ENCODE results near the gene NME7.
"Not testable (repeated sequence)": the region's sequence is repeated elsewhere in the genome, so short reads cannot be mapped to it uniquely, and the experiment has no call there.

NME7 gene

GRCh38 chr1:169367686-169368405 lies at the start of gene NME7, which contains the start of gene BLZF1 (continued):
- TF ChIP-seq, protein P1, sequence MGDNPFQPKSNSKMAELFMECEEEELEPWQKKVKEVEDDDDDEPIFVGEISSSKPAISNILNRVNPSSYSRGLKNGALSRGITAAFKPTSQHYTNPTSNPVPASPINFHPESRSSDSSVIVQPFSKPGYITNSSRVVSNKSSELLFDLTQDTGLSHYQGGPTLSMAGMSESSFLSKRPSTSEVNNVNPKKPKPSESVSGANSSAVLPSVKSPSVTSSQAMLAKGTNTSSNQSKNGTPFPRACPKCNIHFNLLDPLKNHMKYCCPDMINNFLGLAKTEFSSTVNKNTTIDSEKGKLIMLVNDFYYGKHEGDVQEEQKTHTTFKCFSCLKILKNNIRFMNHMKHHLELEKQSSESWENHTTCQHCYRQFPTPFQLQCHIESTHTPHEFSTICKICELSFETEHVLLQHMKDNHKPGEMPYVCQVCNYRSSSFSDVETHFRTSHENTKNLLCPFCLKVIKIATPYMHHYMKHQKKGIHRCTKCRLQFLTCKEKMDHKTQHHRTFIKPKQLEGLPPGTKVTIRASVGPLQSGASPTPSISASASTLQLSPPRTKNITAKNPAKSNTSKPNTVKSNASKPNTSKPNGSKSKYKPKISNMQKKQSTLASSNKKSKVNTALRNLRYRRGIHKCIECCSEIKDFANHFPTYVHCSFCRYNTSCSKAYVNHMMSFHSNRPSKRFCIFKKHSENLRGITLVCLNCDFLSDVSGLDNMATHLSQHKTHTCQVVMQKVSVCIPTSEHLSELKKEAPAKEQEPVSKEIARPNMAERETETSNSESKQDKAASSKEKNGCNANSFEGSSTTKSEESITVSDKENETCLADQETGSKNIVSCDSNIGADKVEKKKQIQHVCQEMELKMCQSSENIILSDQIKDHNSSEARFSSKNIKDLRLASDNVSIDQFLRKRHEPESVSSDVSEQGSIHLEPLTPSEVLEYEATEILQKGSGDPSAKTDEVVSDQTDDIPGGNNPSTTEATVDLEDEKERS (tag by site-specific recombination; IDR thresholded peaks at IDR 0.05) = no peak
- TF ChIP-seq ZNF624 (tag by site-specific recombination; IDR thresholded peaks at IDR 0.05) = no peak
- TF ChIP-seq PRDM6 (tag by site-specific recombination; IDR thresholded peaks at IDR 0.05) = no peak
- no peak for TF ChIP-seq ZNF239 (tag by site-specific recombination; IDR thresholded peaks at IDR 0.05)
- TF ChIP-seq GFI1B (tag by site-specific recombination; IDR thresholded peaks at IDR 0.05) = no peak
- TF ChIP-seq, protein P2, sequence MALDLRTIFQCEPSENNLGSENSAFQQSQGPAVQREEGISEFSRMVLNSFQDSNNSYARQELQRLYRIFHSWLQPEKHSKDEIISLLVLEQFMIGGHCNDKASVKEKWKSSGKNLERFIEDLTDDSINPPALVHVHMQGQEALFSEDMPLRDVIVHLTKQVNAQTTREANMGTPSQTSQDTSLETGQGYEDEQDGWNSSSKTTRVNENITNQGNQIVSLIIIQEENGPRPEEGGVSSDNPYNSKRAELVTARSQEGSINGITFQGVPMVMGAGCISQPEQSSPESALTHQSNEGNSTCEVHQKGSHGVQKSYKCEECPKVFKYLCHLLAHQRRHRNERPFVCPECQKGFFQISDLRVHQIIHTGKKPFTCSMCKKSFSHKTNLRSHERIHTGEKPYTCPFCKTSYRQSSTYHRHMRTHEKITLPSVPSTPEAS (tag by site-specific recombination; IDR thresholded peaks at IDR 0.05) = no peak
- no peak for TF ChIP-seq ZNF777 (tag by site-specific recombination; IDR thresholded peaks at IDR 0.05; ENCODE audit: borderline replicate concordance)
- TF ChIP-seq ZEB2 (tag by site-specific recombination; IDR thresholded peaks at IDR 0.05) = peak; percentile 60
- TF ChIP-seq PRDM2 (tag by site-specific recombination; IDR thresholded peaks at IDR 0.05; ENCODE audit: borderline replicate concordance) = no peak

DNA sequence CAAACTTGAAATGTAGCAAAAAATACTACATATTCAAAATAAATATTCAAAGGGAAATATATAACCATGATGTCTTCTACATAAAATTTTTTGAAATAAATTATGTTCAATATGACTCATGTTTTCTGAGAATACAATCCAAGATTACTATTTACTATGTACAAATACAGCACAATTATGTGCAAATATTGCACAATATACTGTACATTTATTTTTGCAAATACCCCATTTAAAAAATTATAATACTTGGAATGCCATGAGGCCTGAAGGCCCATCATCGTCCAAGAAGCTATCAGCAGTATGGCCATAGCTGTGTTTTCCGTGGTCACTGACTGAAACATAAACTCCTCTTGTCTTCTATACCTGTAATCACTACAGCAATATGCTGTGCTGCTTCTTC lies 47.4 kb upstream of the NME7 start:
- no peak overlapping the region for H3K4me3 ChIP-seq (ENCODE audit: low read depth, low read length)
- CTCF ChIA-PET = interaction anchor here (0.7 kb wide), 1 partner anchor 246 kb away, joined by 6 read pairs; no protein-coding TSS in a partner anchor
- no peaks in the 10 kb centered on the region for H3K9me3 ChIP-seq (ENCODE audit: control insufficient read depth, insufficient read depth, low read depth, low read length)
- POLR2A ChIA-PET = no interaction called here
- TF ChIP-seq FEZF1 (tag by site-specific recombination; IDR thresholded peaks at IDR 0.05) = no peak
- TF ChIP-seq ZNF843 (tag by site-specific recombination; IDR thresholded peaks at IDR 0.05) = no peak
- H3K4me1 ChIP-seq (ENCODE audit: control insufficient read depth, insufficient read depth, low read length) = no peaks in the 10 kb centered on the region
- no peak overlapping the region for H3K27ac ChIP-seq (ENCODE audit: extremely low read depth, low read depth, low read length)
- H3K36me3 ChIP-seq (ENCODE audit: control insufficient read depth in 2 of 2, insufficient read depth in 1 of 2, low read length in 2 of 2) = no peaks in the 10 kb centered on the region

- H3K4me1 ChIP-seq (ENCODE audit: control insufficient read depth, insufficient read depth, low read length); POLR2A ChIA-PET; H3K4me3 ChIP-seq (ENCODE audit: low read depth, low read length); CTCF ChIA-PET; H3K27ac ChIP-seq (ENCODE audit: extremely low read depth, low read depth, low read length); H3K36me3 ChIP-seq (ENCODE audit: control insufficient read depth in 2 of 2, insufficient read depth in 1 of 2, low read length in 2 of 2); H3K9me3 ChIP-seq (ENCODE audit: control insufficient read depth, insufficient read depth, low read depth, low read length): not testable (repeated sequence)
These were observed 40.7 kb upstream of the NME7 start for GRCh38 chr1:169408340-169408739.

All from HEK293 (cell line).